Esophagus muscularis mucosa (tissue), 3 donors: Measurements from ENCODE around the gene EIF2A.

Experiments
- CTCF ChIP-seq, 3 experiments: fragments of 200-600 bp in 2 of 3; fragments of 450-650 bp in 1 of 3; sonication (generic) in 2 of 3; IDR thresholded peaks; one replicate each; pipeline ENCODE4 v1.5.1; 2017 to 2019; ENCODE audit warnings: antibody characterized with exemption in 3 of 3, mild to moderate bottlenecking in 2 of 3, moderate library complexity in 1 of 3
- POLR2A ChIP-seq: fragments of 450-650 bp; IDR thresholded peaks from one replicate; pipeline ENCODE4 v1.6.1; 2017; ENCODE audit warnings: antibody characterized with exemption, moderate library complexity, mild to moderate bottlenecking, low read depth
- POLR2AphosphoS5 ChIP-seq, 2 donors: sonication (generic); formaldehyde crosslinking; IDR thresholded peaks; one replicate each; pipeline ENCODE4 v1.6.1; 2017; ENCODE audit warnings: antibody characterized with exemption in 2 of 2

DNA sequence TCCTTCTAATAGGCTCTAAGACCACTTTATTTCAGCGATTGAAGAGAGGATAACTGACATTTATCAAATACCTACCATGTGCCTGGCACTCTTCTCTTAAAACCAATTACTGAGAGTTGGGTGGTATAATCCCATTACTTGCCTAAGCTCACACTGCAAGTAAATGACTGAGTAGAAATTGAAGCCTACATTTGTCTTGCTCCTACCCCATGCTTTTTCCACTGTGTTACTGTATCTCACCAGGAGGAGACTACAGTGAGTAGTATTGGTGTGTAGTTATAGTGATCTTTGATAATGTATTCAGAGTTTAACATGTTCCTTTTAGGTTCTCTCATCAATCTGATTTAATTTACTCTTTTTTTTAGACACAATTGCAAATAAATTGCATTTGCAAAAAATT is 20.7 kb downstream of the EIF2A start:
- no peak for TF ChIP-seq CTCF (IDR thresholded peaks at IDR 0.05)
- TF ChIP-seq POLR2A: no peak
- TF ChIP-seq POLR2AphosphoS5 (IDR thresholded peaks at IDR 0.05): no peak
